ENCODE data around the gene PHAF1. TPM values are rescaled to one million over a fixed set of nuclear protein-coding genes. Genes with fewer than 3 reads are reported as not detected.

The PHAF1 gene
- total and polyA plus RNA-seq, 2 of the 13 experiments (the other 11 are each of a cell fraction or from before 2014, with no cell fraction given), result 48.3 to 174 TPM

DNA sequence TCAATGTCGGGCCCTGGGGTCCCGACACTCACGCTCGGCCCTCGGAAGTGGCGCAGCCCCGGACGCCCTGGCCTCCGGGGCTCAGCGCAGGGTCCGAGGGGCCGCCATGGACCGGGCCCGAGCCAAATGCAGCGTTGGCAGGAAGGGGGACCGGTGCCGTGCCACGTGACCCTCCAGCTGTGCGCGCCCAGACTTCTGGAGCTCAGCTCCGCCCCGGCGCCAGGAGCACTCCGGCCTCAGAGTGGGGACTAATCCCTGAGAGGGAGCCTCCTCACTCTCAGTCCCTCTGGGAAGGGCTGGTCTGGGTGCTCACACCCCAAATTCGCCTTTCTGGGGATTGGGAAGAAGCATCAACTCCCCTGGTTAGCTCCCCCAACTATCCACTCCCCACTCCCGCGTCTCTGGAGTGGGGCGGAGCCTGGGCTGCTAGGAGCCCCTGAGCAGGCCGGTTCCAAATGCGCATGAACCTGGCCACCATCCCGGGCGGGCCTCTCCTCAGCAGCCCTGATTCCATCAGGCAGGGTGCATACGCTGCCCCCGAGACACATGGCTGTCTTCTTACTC is 41.2 kb downstream of the PHAF1 start, which contains the start of gene B3GNT9 (continued):
- TF ChIP-seq SRF (IDR thresholded peaks at IDR 0.05; ENCODE audit: low read depth, low read length) (no peak), TCF7L2 (IDR thresholded peaks at IDR 0.05; ENCODE audit: low read depth, low read length) (no peak), GFI1 (CRISPR knock-in tag; IDR thresholded peaks at IDR 0.05; ENCODE audit: borderline replicate concordance) (0 out of 2 replicates have a peak, but pooled peaks have one; percentile 7), PTBP1 (IDR thresholded peaks at IDR 0.05; ENCODE audit: low read depth, low read length, poor library complexity, severe bottlenecking) (no peak), ZNF629 (CRISPR knock-in tag; conservative IDR thresholded peaks at IDR 0.05) (no peak), HNRNPLL (IDR thresholded peaks at IDR 0.05; ENCODE audit: low read depth, low read length, poor library complexity, severe bottlenecking) (peak; percentile 25), ZNF839 (CRISPR knock-in tag; IDR thresholded peaks at IDR 0.05; ENCODE audit: borderline replicate concordance) (peak; percentile 72; the same call in 1 of the 2 replicates), GATA4 (IDR thresholded peaks at IDR 0.05; ENCODE audit: borderline replicate concordance, low read depth) (no peak), MIER3 (CRISPR knock-in tag; IDR thresholded peaks at IDR 0.05; ENCODE audit: borderline replicate concordance) (no peak), ZNF546 (CRISPR knock-in tag; conservative IDR thresholded peaks at IDR 0.05) (peak; percentile 80; the same call in 1 of the 2 replicates)
- TF ChIP-seq, protein P1, sequence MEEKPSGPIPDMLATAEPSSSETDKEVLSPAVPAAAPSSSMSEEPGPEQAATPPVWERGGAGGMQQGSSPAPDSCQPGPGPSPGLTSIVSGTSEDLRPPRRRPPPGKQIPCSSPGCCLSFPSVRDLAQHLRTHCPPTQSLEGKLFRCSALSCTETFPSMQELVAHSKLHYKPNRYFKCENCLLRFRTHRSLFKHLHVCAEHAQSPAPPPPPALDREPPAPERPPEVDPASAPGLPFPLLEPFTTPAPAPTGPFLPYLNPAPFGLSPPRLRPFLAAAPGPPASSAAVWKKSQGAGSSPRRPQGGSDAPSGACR (CRISPR knock-in tag; IDR thresholded peaks at IDR 0.05), result 0 out of 2 replicates have a peak, but pooled peaks have one; percentile 31
- TF ChIP-seq, protein P2, sequence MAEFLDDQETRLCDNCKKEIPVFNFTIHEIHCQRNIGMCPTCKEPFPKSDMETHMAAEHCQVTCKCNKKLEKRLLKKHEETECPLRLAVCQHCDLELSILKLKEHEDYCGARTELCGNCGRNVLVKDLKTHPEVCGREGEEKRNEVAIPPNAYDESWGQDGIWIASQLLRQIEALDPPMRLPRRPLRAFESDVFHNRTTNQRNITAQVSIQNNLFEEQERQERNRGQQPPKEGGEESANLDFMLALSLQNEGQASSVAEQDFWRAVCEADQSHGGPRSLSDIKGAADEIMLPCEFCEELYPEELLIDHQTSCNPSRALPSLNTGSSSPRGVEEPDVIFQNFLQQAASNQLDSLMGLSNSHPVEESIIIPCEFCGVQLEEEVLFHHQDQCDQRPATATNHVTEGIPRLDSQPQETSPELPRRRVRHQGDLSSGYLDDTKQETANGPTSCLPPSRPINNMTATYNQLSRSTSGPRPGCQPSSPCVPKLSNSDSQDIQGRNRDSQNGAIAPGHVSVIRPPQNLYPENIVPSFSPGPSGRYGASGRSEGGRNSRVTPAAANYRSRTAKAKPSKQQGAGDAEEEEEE (CRISPR knock-in tag; IDR thresholded peaks at IDR 0.05; ENCODE audit: borderline replicate concordance), result no peak
- TF ChIP-seq, protein P3, sequence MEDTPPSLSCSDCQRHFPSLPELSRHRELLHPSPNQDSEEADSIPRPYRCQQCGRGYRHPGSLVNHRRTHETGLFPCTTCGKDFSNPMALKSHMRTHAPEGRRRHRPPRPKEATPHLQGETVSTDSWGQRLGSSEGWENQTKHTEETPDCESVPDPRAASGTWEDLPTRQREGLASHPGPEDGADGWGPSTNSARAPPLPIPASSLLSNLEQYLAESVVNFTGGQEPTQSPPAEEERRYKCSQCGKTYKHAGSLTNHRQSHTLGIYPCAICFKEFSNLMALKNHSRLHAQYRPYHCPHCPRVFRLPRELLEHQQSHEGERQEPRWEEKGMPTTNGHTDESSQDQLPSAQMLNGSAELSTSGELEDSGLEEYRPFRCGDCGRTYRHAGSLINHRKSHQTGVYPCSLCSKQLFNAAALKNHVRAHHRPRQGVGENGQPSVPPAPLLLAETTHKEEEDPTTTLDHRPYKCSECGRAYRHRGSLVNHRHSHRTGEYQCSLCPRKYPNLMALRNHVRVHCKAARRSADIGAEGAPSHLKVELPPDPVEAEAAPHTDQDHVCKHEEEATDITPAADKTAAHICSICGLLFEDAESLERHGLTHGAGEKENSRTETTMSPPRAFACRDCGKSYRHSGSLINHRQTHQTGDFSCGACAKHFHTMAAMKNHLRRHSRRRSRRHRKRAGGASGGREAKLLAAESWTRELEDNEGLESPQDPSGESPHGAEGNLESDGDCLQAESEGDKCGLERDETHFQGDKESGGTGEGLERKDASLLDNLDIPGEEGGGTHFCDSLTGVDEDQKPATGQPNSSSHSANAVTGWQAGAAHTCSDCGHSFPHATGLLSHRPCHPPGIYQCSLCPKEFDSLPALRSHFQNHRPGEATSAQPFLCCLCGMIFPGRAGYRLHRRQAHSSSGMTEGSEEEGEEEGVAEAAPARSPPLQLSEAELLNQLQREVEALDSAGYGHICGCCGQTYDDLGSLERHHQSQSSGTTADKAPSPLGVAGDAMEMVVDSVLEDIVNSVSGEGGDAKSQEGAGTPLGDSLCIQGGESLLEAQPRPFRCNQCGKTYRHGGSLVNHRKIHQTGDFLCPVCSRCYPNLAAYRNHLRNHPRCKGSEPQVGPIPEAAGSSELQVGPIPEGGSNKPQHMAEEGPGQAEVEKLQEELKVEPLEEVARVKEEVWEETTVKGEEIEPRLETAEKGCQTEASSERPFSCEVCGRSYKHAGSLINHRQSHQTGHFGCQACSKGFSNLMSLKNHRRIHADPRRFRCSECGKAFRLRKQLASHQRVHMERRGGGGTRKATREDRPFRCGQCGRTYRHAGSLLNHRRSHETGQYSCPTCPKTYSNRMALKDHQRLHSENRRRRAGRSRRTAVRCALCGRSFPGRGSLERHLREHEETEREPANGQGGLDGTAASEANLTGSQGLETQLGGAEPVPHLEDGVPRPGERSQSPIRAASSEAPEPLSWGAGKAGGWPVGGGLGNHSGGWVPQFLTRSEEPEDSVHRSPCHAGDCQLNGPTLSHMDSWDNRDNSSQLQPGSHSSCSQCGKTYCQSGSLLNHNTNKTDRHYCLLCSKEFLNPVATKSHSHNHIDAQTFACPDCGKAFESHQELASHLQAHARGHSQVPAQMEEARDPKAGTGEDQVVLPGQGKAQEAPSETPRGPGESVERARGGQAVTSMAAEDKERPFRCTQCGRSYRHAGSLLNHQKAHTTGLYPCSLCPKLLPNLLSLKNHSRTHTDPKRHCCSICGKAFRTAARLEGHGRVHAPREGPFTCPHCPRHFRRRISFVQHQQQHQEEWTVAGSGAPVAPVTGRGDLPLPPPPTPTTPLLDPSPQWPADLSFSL (CRISPR knock-in tag; IDR thresholded peaks at IDR 0.05), result no peak
- TF ChIP-seq, protein P4, sequence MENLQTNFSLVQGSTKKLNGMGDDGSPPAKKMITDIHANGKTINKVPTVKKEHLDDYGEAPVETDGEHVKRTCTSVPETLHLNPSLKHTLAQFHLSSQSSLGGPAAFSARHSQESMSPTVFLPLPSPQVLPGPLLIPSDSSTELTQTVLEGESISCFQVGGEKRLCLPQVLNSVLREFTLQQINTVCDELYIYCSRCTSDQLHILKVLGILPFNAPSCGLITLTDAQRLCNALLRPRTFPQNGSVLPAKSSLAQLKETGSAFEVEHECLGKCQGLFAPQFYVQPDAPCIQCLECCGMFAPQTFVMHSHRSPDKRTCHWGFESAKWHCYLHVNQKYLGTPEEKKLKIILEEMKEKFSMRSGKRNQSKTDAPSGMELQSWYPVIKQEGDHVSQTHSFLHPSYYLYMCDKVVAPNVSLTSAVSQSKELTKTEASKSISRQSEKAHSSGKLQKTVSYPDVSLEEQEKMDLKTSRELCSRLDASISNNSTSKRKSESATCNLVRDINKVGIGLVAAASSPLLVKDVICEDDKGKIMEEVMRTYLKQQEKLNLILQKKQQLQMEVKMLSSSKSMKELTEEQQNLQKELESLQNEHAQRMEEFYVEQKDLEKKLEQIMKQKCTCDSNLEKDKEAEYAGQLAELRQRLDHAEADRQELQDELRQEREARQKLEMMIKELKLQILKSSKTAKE (CRISPR knock-in tag; IDR thresholded peaks at IDR 0.05; ENCODE audit: borderline replicate concordance), result 0 out of 2 replicates have a peak, but pooled peaks have one; percentile 7
- TF ChIP-seq, protein P5, sequence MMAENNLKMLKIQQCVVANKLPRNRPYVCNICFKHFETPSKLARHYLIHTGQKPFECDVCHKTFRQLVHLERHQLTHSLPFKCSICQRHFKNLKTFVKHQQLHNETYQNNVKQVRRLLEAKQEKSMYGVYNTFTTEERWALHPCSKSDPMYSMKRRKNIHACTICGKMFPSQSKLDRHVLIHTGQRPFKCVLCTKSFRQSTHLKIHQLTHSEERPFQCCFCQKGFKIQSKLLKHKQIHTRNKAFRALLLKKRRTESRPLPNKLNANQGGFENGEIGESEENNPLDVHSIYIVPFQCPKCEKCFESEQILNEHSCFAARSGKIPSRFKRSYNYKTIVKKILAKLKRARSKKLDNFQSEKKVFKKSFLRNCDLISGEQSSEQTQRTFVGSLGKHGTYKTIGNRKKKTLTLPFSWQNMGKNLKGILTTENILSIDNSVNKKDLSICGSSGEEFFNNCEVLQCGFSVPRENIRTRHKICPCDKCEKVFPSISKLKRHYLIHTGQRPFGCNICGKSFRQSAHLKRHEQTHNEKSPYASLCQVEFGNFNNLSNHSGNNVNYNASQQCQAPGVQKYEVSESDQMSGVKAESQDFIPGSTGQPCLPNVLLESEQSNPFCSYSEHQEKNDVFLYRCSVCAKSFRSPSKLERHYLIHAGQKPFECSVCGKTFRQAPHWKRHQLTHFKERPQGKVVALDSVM (CRISPR knock-in tag; IDR thresholded peaks at IDR 0.05), result 0 out of 2 replicates have a peak, but pooled peaks have one; percentile 15

All from HepG2 (cell line).